RWPE2 (cell line): ENCODE data around the gene GAB3.

Experiments
- ATAC-seq: fragments of 200-7000 bp; cut with Tn5 transposase; 3 replicates; pipeline ENCODE4 v1.9.1; 2021; ENCODE audit warnings: low read depth
- DNase-seq: peaks from one replicate; pipeline ENCODE4 v3.0.0-alpha.2; 2020; ENCODE audit warnings: low spot score
- H3K27ac ChIP-seq: fragments of 450-650 bp; 2 replicates; pipeline ENCODE4 v1.5.1; 2017; ENCODE audit warnings: mild to moderate bottlenecking; ENCODE audit not compliant: poor library complexity, severe bottlenecking
- H3K27me3 ChIP-seq: fragments of 250-450 bp; sonication (Bioruptor Pico); 2 replicates; pipeline ENCODE4 v1.5.1; 2021; ENCODE audit warnings: mild to moderate bottlenecking, moderate library complexity; ENCODE audit not compliant: insufficient read depth, poor library complexity, severe bottlenecking
- H3K36me3 ChIP-seq: fragments of 250-450 bp; sonication (Bioruptor Pico); 2 replicates; pipeline ENCODE4 v1.5.1; 2020; ENCODE audit warnings: low read depth, mild to moderate bottlenecking, moderate library complexity
- H3K4me1 ChIP-seq: fragments of 250-450 bp; sonication (Bioruptor Pico); 2 replicates; pipeline ENCODE4 v1.5.1; 2021; ENCODE audit warnings: mild to moderate bottlenecking, moderate library complexity; ENCODE audit not compliant: insufficient read depth, poor library complexity, severe bottlenecking
- H3K4me3 ChIP-seq: fragments of 250-450 bp; sonication (Bioruptor Pico); 2 replicates; pipeline ENCODE4 v1.5.1; 2021; ENCODE audit warnings: mild to moderate bottlenecking, moderate library complexity; ENCODE audit not compliant: severe bottlenecking
- H3K9me3 ChIP-seq: fragments of 250-450 bp; sonication (Bioruptor Pico); 2 replicates; pipeline ENCODE4 v1.5.1; 2021; ENCODE audit warnings: mild to moderate bottlenecking, moderate library complexity; ENCODE audit not compliant: severe bottlenecking
- TF ChIP-seq, protein P1 (sequence below): fragments of 450-650 bp; IDR thresholded peaks from one replicate; pipeline ENCODE4 v1.5.1; 2017; ENCODE audit warnings: mild to moderate bottlenecking, moderate library complexity; ENCODE audit not compliant: poor library complexity, severe bottlenecking

Gene GAB3

GRCh38 chrX:154793084-154793795 is 42.4 kb upstream of the GAB3 start:
- H3K36me3 ChIP-seq = no peaks in the 10 kb centered on the region
- no peak overlapping the region for H3K27ac ChIP-seq
- no peaks in the 10 kb centered on the region for H3K4me1 ChIP-seq
- no peak overlapping the region for H3K4me3 ChIP-seq
- DNase-seq (no peak), ATAC-seq (no peak)
- TF ChIP-seq, protein P1, sequence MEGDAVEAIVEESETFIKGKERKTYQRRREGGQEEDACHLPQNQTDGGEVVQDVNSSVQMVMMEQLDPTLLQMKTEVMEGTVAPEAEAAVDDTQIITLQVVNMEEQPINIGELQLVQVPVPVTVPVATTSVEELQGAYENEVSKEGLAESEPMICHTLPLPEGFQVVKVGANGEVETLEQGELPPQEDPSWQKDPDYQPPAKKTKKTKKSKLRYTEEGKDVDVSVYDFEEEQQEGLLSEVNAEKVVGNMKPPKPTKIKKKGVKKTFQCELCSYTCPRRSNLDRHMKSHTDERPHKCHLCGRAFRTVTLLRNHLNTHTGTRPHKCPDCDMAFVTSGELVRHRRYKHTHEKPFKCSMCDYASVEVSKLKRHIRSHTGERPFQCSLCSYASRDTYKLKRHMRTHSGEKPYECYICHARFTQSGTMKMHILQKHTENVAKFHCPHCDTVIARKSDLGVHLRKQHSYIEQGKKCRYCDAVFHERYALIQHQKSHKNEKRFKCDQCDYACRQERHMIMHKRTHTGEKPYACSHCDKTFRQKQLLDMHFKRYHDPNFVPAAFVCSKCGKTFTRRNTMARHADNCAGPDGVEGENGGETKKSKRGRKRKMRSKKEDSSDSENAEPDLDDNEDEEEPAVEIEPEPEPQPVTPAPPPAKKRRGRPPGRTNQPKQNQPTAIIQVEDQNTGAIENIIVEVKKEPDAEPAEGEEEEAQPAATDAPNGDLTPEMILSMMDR = no peak
- H3K27me3 ChIP-seq = no peaks in the 10 kb centered on the region
- H3K9me3 ChIP-seq = no peaks in the 10 kb centered on the region

DNA sequence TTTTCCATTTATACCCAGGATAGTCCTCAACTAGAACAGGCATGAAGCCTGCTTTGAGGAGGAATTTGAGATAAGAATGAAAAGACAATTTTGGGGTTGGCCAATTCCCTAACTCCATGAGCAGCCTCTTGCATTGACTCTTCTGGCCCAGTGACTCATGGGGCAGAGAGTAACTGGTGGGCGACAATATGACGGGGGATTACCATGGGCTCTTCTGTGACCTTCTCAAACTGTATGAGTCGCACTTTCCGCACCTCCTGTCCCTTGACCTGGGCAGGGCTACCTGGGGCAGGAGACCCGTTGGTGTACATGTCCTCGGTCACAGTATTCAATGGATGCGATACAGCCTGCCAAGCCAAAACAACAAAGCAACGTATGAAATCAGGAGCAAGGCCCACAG is 41.1 kb upstream of the GAB3 start:
- H3K36me3 ChIP-seq = no peaks in the 10 kb centered on the region
- DNase-seq = no peak
- H3K9me3 ChIP-seq = no peaks in the 10 kb centered on the region
- TF ChIP-seq, protein P1 = no peak
- H3K27ac ChIP-seq = no peak overlapping the region
- no peak overlapping the region for H3K4me3 ChIP-seq
- H3K27me3 ChIP-seq = no peaks in the 10 kb centered on the region
- no peak for ATAC-seq
- no peaks in the 10 kb centered on the region for H3K4me1 ChIP-seq

- H3K27me3 ChIP-seq = no peaks in the 10 kb centered on the region
- H3K27ac ChIP-seq = no peak overlapping the region
- TF ChIP-seq, protein P1 = no peak
- H3K9me3 ChIP-seq = no peaks in the 10 kb centered on the region
- ATAC-seq = no peak
- no peaks in the 10 kb centered on the region for H3K36me3 ChIP-seq
- no peak overlapping the region for H3K4me3 ChIP-seq
- DNase-seq = no peak
- H3K4me1 ChIP-seq = no peaks in the 10 kb centered on the region
These were observed 40.6 kb upstream of the GAB3 start for GRCh38 chrX:154791467-154791866.

- Histone ChIP-seq H3K27ac (no peak overlapping the region), H3K9me3 (no peaks in the 10 kb centered on the region), H3K27me3 (no peaks in the 10 kb centered on the region), H3K4me1 (no peaks in the 10 kb centered on the region), H3K36me3 (no peaks in the 10 kb centered on the region), H3K4me3 (no peak overlapping the region)
- ATAC-seq = no peak
- no peak for DNase-seq
- TF ChIP-seq, protein P1 = no peak
These were observed 34.8 kb upstream of the GAB3 start for GRCh38 chrX:154785716-154786115.
